ENCODE data around the gene C1orf167. TPM values are rescaled to one million over a fixed set of nuclear protein-coding genes. Genes with fewer than 3 reads are reported as not detected.

Gene C1orf167
- total RNA-seq, 1 donor from 2014 or later: not detected

DNA sequence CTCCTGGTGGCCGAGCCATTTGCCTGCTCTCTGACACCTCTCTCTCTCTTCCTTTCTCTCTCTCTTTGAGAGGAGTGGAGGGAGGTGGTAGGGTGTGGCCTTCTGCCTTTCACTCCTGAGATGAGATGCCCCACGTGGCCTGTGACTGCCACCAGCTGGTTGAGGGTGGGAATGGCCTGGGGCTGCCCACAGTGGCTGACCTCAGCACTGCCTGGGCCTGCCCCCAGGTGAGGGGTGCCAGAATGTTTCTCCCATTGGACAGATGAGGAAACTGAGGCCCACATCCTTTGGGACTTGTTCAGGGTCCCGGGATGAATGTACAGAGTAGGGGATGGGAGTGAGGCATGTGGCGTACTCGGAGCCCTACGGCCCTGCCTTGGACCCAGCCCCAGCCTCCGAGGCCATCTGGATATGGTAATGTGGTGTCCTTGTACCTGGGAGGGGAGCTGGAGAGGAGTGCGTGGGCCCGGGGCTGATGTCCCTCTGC is 12.7 kb upstream of the C1orf167 start:
- no peaks in the 10 kb centered on the region for H3K36me3 Mint-ChIP-seq (ENCODE audit: low read depth)
- no peaks in the 10 kb centered on the region for H3K9me3 Mint-ChIP-seq
- H3K27ac Mint-ChIP-seq (ENCODE audit: unreplicated experiment): no peak overlapping the region
- H3K4me1 Mint-ChIP-seq: peaks cover 17% of the 10 kb centered on the region
- H3K4me3 Mint-ChIP-seq: no peak overlapping the region
- no peak for DNase-seq (ENCODE audit: low read depth, low spot score)
- TF ChIP-seq, protein P1, sequence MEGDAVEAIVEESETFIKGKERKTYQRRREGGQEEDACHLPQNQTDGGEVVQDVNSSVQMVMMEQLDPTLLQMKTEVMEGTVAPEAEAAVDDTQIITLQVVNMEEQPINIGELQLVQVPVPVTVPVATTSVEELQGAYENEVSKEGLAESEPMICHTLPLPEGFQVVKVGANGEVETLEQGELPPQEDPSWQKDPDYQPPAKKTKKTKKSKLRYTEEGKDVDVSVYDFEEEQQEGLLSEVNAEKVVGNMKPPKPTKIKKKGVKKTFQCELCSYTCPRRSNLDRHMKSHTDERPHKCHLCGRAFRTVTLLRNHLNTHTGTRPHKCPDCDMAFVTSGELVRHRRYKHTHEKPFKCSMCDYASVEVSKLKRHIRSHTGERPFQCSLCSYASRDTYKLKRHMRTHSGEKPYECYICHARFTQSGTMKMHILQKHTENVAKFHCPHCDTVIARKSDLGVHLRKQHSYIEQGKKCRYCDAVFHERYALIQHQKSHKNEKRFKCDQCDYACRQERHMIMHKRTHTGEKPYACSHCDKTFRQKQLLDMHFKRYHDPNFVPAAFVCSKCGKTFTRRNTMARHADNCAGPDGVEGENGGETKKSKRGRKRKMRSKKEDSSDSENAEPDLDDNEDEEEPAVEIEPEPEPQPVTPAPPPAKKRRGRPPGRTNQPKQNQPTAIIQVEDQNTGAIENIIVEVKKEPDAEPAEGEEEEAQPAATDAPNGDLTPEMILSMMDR (conservative IDR thresholded peaks at IDR 0.05): peak; percentile 51
- H3K27me3 Mint-ChIP-seq (ENCODE audit: low read depth): no peaks in the 10 kb centered on the region

DNA sequence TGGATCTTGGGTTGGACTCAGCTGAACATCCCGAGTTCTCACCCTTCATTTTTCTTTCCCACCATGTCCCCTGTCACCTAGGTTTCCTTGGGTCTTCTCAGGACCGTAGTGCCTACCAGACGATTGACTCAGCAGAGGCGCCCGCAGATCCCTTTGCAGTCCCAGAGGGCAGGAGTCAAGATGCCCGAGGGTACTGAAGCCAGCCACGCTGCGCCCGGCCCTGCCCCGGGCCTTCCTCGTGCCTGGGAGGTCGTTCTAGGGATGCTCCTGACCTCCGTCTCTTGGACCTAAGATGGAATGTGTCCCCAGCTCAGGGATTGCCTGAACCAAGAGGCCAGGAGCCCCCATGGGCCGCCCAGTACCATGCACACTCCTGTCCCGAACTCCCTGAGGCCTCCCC is 12.0 kb upstream of the C1orf167 start:
- H3K4me3 Mint-ChIP-seq: no peak overlapping the region
- H3K4me1 Mint-ChIP-seq: peaks cover 17% of the 10 kb centered on the region
- DNase-seq (ENCODE audit: low read depth, low spot score): no peak
- no peak overlapping the region for H3K27ac Mint-ChIP-seq (ENCODE audit: unreplicated experiment)
- H3K9me3 Mint-ChIP-seq: no peaks in the 10 kb centered on the region
- H3K27me3 Mint-ChIP-seq (ENCODE audit: low read depth): no peaks in the 10 kb centered on the region
- H3K36me3 Mint-ChIP-seq (ENCODE audit: low read depth): no peaks in the 10 kb centered on the region
- TF ChIP-seq, protein P1 (conservative IDR thresholded peaks at IDR 0.05): no peak

DNA sequence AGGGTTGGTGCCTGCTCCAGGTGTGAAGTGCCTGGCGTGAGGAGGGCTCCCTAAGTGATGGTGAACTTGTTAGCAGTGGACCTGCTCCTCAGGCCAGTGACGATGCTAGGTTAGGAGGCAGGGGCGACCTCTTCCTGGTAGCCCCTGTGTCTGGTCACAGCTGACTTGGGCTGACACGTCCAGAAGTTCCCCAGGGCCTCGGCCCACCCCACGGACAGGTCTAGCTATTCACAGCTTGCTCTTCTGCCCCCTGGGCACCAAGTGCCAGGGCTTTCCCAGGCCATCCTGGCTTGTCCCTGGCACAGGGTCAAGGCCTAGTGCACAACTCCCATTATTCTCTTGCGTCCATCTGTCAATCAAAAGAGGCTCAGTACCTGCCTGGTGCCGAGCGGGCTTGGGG is 10.9 kb upstream of the C1orf167 start:
- no peaks in the 10 kb centered on the region for H3K9me3 Mint-ChIP-seq
- peaks cover 3% of the 10 kb centered on the region for H3K27me3 Mint-ChIP-seq (ENCODE audit: low read depth)
- H3K27ac Mint-ChIP-seq (ENCODE audit: unreplicated experiment): no peak overlapping the region
- TF ChIP-seq, protein P1 (conservative IDR thresholded peaks at IDR 0.05): no peak
- DNase-seq (ENCODE audit: low read depth, low spot score): no peak
- H3K4me3 Mint-ChIP-seq: no peak overlapping the region
- no peaks in the 10 kb centered on the region for H3K36me3 Mint-ChIP-seq (ENCODE audit: low read depth)
- peaks cover 17% of the 10 kb centered on the region for H3K4me1 Mint-ChIP-seq

DNA sequence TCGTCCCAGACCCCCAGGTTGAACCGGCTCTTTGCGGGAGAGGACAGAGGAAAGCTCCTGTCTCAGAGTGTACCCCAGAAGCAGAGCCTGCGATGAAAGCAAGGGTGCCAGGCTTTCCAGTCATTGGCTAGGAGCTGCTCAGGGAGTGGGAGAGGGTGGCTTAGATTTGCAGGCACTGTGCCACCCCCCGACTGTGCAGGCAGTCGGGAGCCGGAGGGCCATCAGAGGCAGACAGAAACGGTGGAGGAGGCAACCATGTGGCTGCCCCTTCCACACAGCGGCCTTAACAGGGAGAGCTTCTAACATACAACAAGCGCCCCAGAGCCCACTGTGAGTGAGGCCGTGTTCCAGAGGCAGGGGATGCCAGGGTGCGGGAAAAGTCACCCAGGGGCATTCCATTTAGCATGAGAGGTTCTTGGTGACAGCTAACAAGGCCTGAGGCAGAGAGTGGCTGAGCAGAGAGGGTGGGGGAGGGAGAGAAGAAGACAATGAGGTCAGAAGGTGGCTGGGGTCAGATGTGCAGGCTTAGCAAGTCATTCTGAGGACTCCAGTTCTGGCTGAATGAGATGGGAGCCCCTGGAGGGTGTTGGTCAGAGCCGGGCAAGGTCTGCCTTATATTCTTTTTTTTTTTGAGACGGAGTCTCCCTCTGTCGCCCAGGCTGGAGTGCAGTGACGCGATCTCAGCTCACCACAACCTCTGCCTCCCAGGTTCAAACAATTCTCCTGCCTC is 9.5 kb upstream of the C1orf167 start:
- Mint-ChIP-seq H3K4me1 (peaks cover 12% of the 10 kb centered on the region), H3K27ac (ENCODE audit: unreplicated experiment) (no peak overlapping the region), H3K27me3 (ENCODE audit: low read depth) (peaks cover 8% of the 10 kb centered on the region), H3K4me3 (peak overlapping the region; percentile 8), H3K9me3 (no peaks in the 10 kb centered on the region), H3K36me3 (ENCODE audit: low read depth) (no peaks in the 10 kb centered on the region)
- DNase-seq (ENCODE audit: low read depth, low spot score): no peak
- TF ChIP-seq, protein P1 (conservative IDR thresholded peaks at IDR 0.05): no peak

DNA sequence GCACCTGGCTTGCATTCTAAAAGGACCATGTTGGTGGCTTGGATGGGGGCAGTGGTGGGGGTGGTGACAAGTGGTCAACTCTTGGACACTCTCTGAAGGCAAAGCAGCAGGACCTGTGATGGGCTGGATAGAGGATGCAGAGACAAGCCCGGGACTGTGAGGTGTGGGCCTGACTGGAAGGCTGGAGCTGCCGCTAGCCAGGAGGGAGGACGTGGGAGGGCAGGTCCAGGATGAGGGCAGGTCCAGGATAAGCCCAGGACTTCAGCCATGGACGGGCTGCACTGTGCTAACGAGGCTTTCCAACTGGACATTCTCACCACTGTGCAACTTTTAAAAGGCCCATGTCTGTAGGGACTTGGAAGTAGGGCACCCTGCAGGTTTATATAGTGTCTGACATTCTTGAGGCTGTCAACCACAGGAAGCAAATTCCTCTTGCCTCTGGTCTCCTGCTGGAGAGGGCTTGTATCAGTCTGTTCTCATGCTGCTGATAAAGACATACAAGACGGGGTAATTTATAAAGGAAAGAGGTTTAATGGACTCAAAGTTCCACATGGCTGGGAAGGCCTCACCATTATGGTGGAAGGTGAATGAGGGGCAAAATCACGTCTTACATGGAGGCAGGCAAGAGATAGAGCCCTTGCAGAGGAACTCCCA is 8.3 kb upstream of the C1orf167 start:
- TF ChIP-seq, protein P1 (conservative IDR thresholded peaks at IDR 0.05): no peak
- no peaks in the 10 kb centered on the region for H3K9me3 Mint-ChIP-seq
- H3K36me3 Mint-ChIP-seq (ENCODE audit: low read depth): no peaks in the 10 kb centered on the region
- H3K4me3 Mint-ChIP-seq: no peak overlapping the region
- no peak for DNase-seq (ENCODE audit: low read depth, low spot score)
- peaks cover 8% of the 10 kb centered on the region for H3K27me3 Mint-ChIP-seq (ENCODE audit: low read depth)
- H3K27ac Mint-ChIP-seq (ENCODE audit: unreplicated experiment): no peak overlapping the region
- H3K4me1 Mint-ChIP-seq: peaks cover 12% of the 10 kb centered on the region

All from neural crest cell (in vitro differentiated cells).